ENCODE measurements around the gene PTPRN2.

The PTPRN2 gene

DNA sequence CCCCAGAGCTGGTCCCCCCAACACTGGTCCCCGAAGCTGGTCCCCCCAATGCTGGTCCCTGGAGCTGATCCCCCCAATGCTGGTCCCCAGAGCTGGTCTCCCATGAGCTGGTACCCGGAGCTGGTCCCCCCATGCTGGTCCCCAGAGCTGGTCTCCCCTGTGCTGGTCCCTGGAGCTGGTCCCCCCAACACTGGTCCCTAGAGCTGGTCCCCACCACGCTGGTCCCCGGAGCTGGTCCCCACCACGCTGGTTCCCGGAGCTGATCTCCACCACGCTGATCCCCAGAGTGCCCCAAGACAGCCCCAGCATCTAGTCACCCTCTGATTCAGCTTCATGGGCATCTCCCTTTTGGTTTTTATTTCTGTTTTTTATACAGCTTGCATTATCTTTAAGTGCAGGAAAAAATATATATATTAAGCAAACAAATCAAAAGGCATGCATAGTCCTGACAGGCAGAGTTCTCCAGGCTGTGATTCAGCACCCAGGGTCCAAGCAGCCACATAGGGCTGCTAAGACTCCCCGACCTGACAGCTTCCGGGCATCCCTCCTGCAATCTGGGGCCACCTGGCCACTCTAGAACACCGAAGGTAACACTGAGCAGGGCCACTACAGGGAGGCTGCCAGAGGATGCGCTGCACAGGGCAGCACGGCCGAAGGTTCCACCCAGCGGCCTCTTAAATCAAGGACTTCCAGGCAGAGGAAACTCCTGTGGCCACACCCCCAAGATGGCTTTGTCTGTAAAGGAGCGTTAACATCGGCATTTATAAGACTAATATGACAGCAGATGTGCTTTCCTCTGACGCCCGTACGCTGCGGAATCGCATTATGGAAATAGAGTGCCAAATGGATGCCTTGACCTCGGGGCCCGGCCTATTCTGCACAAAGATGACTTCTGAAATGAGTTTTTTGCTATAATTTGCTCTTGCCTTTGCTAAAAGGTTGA lies 215.0 kb downstream of the PTPRN2 start:
- Histone ChIP-seq H3K9me3 (ENCODE audit: control insufficient read depth, insufficient read depth, low read depth, low read length) (peaks cover 25% of the 10 kb centered on the region; the same call in 1 of the 2 replicates), H3K4me1 (ENCODE audit: control insufficient read depth, insufficient read depth, low read length) (no peaks in the 10 kb centered on the region), H3K36me3 (ENCODE audit: control insufficient read depth, insufficient read depth, low read length) (no peaks in the 10 kb centered on the region), H3K27me3 (ENCODE audit: control insufficient read depth, insufficient read depth, low read length) (no peaks in the 10 kb centered on the region; the same call in 1 of the 2 replicates), H3K4me3 (ENCODE audit: low read depth, low read length) (no peak overlapping the region), H3K9ac (ENCODE audit: low read length) (no peak overlapping the region), H3K27ac (ENCODE audit: low read depth, low read length) (no peak overlapping the region)

GRCh38 chr7:158371856-158372255 lies 215.8 kb downstream of the PTPRN2 start:
- Histone ChIP-seq H3K27ac (ENCODE audit: low read depth, low read length) (no peak overlapping the region), H3K27me3 (ENCODE audit: control insufficient read depth, insufficient read depth, low read length) (no peaks in the 10 kb centered on the region; the same call in 1 of the 2 replicates), H3K9ac (ENCODE audit: low read length) (no peak overlapping the region), H3K9me3 (ENCODE audit: control insufficient read depth, insufficient read depth, low read depth, low read length) (peaks cover 21% of the 10 kb centered on the region; the same call in 1 of the 2 replicates), H3K4me1 (ENCODE audit: control insufficient read depth, insufficient read depth, low read length) (no peaks in the 10 kb centered on the region), H3K4me3 (ENCODE audit: low read depth, low read length) (no peak overlapping the region), H3K36me3 (ENCODE audit: control insufficient read depth, insufficient read depth, low read length) (no peaks in the 10 kb centered on the region)

- Histone ChIP-seq H3K4me3 (ENCODE audit: low read depth, low read length) (no peak overlapping the region), H3K9me3 (ENCODE audit: control insufficient read depth, insufficient read depth, low read depth, low read length) (peaks cover 22% of the 10 kb centered on the region; the same call in 1 of the 2 replicates), H3K27me3 (ENCODE audit: control insufficient read depth, insufficient read depth, low read length) (peaks cover 9% of the 10 kb centered on the region; the same call in 1 of the 2 replicates), H3K4me1 (ENCODE audit: control insufficient read depth, insufficient read depth, low read length) (no peaks in the 10 kb centered on the region), H3K36me3 (ENCODE audit: control insufficient read depth, insufficient read depth, low read length) (no peaks in the 10 kb centered on the region), H3K27ac (ENCODE audit: low read depth, low read length) (no peak overlapping the region), H3K9ac (ENCODE audit: low read length) (no peak overlapping the region)
Observed at GRCh38 chr7:158369866-158370265, 217.8 kb downstream of the PTPRN2 start.

DNA sequence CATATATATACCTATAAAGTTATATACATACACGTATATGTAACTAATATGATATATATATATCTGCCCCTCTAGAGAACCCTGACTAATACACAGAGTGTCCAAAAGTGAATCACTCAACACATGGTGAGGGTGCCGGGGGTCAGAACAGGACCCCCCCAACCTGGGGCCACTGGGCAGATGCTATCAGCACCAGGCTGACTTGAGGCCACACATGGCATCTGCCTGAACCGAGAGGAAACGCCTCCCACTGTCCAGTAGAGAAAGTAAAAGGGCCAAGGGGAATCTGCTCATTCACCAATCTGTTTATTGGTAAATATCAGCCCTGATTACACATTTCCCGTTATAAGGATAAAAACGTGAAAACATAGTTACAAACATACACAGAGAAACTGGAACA lies 218.3 kb downstream of the PTPRN2 start:
- Histone ChIP-seq H3K27ac (ENCODE audit: low read depth, low read length) (no peak overlapping the region), H3K27me3 (ENCODE audit: control insufficient read depth, insufficient read depth, low read length) (peaks cover 14% of the 10 kb centered on the region; the same call in 1 of the 2 replicates), H3K36me3 (ENCODE audit: control insufficient read depth, insufficient read depth, low read length) (no peaks in the 10 kb centered on the region), H3K4me1 (ENCODE audit: control insufficient read depth, insufficient read depth, low read length) (no peaks in the 10 kb centered on the region), H3K4me3 (ENCODE audit: low read depth, low read length) (no peak overlapping the region), H3K9me3 (ENCODE audit: control insufficient read depth, insufficient read depth, low read depth, low read length) (peaks cover 25% of the 10 kb centered on the region; the same call in 1 of the 2 replicates), H3K9ac (ENCODE audit: low read length) (no peak overlapping the region)

GRCh38 chr7:158368449-158368848 lies 219.2 kb downstream of the PTPRN2 start:
- Histone ChIP-seq H3K9me3 (ENCODE audit: control insufficient read depth, insufficient read depth, low read depth, low read length) (peaks cover 27% of the 10 kb centered on the region; the same call in 1 of the 2 replicates), H3K4me1 (ENCODE audit: control insufficient read depth, insufficient read depth, low read length) (no peaks in the 10 kb centered on the region), H3K27me3 (ENCODE audit: control insufficient read depth, insufficient read depth, low read length) (peaks cover 19% of the 10 kb centered on the region; the same call in 1 of the 2 replicates), H3K4me3 (ENCODE audit: low read depth, low read length) (no peak overlapping the region), H3K36me3 (ENCODE audit: control insufficient read depth, insufficient read depth, low read length) (no peaks in the 10 kb centered on the region), H3K9ac (ENCODE audit: low read length) (no peak overlapping the region), H3K27ac (ENCODE audit: low read depth, low read length) (no peak overlapping the region)

GRCh38 chr7:158367634-158367982 lies 220.0 kb downstream of the PTPRN2 start:
- Histone ChIP-seq H3K9ac (ENCODE audit: low read length) (no peak overlapping the region), H3K27me3 (ENCODE audit: control insufficient read depth, insufficient read depth, low read length) (peaks cover 22% of the 10 kb centered on the region; the same call in 1 of the 2 replicates), H3K27ac (ENCODE audit: low read depth, low read length) (no peak overlapping the region), H3K36me3 (ENCODE audit: control insufficient read depth, insufficient read depth, low read length) (no peaks in the 10 kb centered on the region), H3K9me3 (ENCODE audit: control insufficient read depth, insufficient read depth, low read depth, low read length) (peaks cover 27% of the 10 kb centered on the region; the same call in 1 of the 2 replicates), H3K4me3 (ENCODE audit: low read depth, low read length) (no peak overlapping the region), H3K4me1 (ENCODE audit: control insufficient read depth, insufficient read depth, low read length) (no peaks in the 10 kb centered on the region)

- Histone ChIP-seq H3K4me3 (ENCODE audit: low read depth, low read length) (no peak overlapping the region), H3K9me3 (ENCODE audit: control insufficient read depth, insufficient read depth, low read depth, low read length) (peaks cover 27% of the 10 kb centered on the region; the same call in 1 of the 2 replicates), H3K27ac (ENCODE audit: low read depth, low read length) (no peak overlapping the region)
Observed at GRCh38 chr7:158366916-158367633, 220.5 kb downstream of the PTPRN2 start.

GRCh38 chr7:158366346-158366745 lies 221.3 kb downstream of the PTPRN2 start:
- H3K27me3 ChIP-seq (ENCODE audit: control insufficient read depth, insufficient read depth, low read length): peaks cover 22% of the 10 kb centered on the region; the same call in 1 of the 2 replicates
- no peak overlapping the region for H3K9ac ChIP-seq (ENCODE audit: low read length)
- H3K4me3 ChIP-seq (ENCODE audit: low read depth, low read length): no peak overlapping the region
- no peaks in the 10 kb centered on the region for H3K4me1 ChIP-seq (ENCODE audit: control insufficient read depth, insufficient read depth, low read length)
- H3K36me3 ChIP-seq (ENCODE audit: control insufficient read depth, insufficient read depth, low read length): no peaks in the 10 kb centered on the region
- H3K27ac ChIP-seq (ENCODE audit: low read depth, low read length): no peak overlapping the region
- peaks cover 31% of the 10 kb centered on the region; the same call in 1 of the 2 replicates for H3K9me3 ChIP-seq (ENCODE audit: control insufficient read depth, insufficient read depth, low read depth, low read length)

More at GRCh38 chr7:158366916-158367633, 220.5 kb downstream of the PTPRN2 start:
- no peak overlapping the region for H3K9ac ChIP-seq (ENCODE audit: low read length)
- no peaks in the 10 kb centered on the region for H3K4me1 ChIP-seq (ENCODE audit: control insufficient read depth, insufficient read depth, low read length)
- H3K36me3 ChIP-seq (ENCODE audit: control insufficient read depth, insufficient read depth, low read length): no peaks in the 10 kb centered on the region
- H3K27me3 ChIP-seq (ENCODE audit: control insufficient read depth, insufficient read depth, low read length): peaks cover 22% of the 10 kb centered on the region; the same call in 1 of the 2 replicates

DNA sequence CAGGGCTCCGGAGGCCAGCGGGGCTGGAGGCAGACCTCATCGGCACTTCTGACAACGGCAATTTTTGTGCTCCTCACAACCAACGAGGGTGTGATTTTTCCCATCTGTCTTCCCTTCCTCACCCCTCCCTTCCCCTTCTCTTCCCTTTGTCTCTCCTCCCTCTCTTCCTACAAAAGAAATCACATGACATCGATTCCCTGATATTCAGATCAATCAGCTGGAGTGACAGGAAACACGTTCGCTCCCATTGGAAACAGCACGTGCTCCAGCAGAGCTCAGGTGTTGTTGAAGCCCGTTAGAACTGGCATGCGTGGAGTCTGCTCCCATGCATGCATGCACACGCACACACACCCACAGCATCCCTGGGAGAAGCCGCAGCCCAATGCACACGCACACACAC lies 222.4 kb downstream of the PTPRN2 start:
- Histone ChIP-seq H3K27ac (ENCODE audit: low read depth, low read length) (no peak overlapping the region), H3K4me3 (ENCODE audit: low read depth, low read length) (no peak overlapping the region), H3K9ac (ENCODE audit: low read length) (no peak overlapping the region), H3K9me3 (ENCODE audit: control insufficient read depth, insufficient read depth, low read depth, low read length) (peaks cover 34% of the 10 kb centered on the region; the same call in 1 of the 2 replicates), H3K4me1 (ENCODE audit: control insufficient read depth, insufficient read depth, low read length) (no peaks in the 10 kb centered on the region), H3K36me3 (ENCODE audit: control insufficient read depth, insufficient read depth, low read length) (no peaks in the 10 kb centered on the region), H3K27me3 (ENCODE audit: control insufficient read depth, insufficient read depth, low read length) (peaks cover 22% of the 10 kb centered on the region; the same call in 1 of the 2 replicates)

- Histone ChIP-seq H3K9me3 (ENCODE audit: control insufficient read depth, insufficient read depth, low read depth, low read length) (peaks cover 34% of the 10 kb centered on the region; the same call in 1 of the 2 replicates), H3K9ac (ENCODE audit: low read length) (no peak overlapping the region), H3K27me3 (ENCODE audit: control insufficient read depth, insufficient read depth, low read length) (peaks cover 22% of the 10 kb centered on the region; the same call in 1 of the 2 replicates), H3K36me3 (ENCODE audit: control insufficient read depth, insufficient read depth, low read length) (no peaks in the 10 kb centered on the region), H3K4me1 (ENCODE audit: control insufficient read depth, insufficient read depth, low read length) (no peaks in the 10 kb centered on the region), H3K4me3 (ENCODE audit: low read depth, low read length) (no peak overlapping the region), H3K27ac (ENCODE audit: low read depth, low read length) (no peak overlapping the region)
Observed at GRCh38 chr7:158364451-158364850, 223.2 kb downstream of the PTPRN2 start.
